Measurements from ENCODE around the gene PEX14.
A peak's percentile ranks its signal among the peaks of the same experiment; 100 is the strongest.

The PEX14 gene

GRCh38 chr1:10467078-10467477 is 7.7 kb upstream of the PEX14 start:
- H3K27ac ChIP-seq (ENCODE audit: low read length) = no peak overlapping the region
- H3K4me3 ChIP-seq (ENCODE audit: low read length) = no peak overlapping the region
- no peak overlapping the region for H3K4me2 ChIP-seq (ENCODE audit: low read length)
- peaks cover 12% of the 10 kb centered on the region for H3K79me2 ChIP-seq (ENCODE audit: low read length)
- H3K9ac ChIP-seq (ENCODE audit: low read length) = no peak overlapping the region
- H3K27me3 ChIP-seq (ENCODE audit: low read depth, low read length) = no peaks in the 10 kb centered on the region
- H3K9me3 ChIP-seq (ENCODE audit: insufficient read depth, low read length) = no peaks in the 10 kb centered on the region
- H3K4me1 ChIP-seq (ENCODE audit: low read length) = peaks cover 6% of the 10 kb centered on the region
- H4K20me1 ChIP-seq (ENCODE audit: insufficient read depth, low read length) = no peaks in the 10 kb centered on the region
- TF ChIP-seq CTCF (IDR thresholded peaks at IDR 0.05; ENCODE audit: low read depth, low read length) (no peak), EZH2phosphoT487 (IDR thresholded peaks at IDR 0.05; ENCODE audit: low read depth) (no peak)
- no peak overlapping the region for H2AFZ ChIP-seq (ENCODE audit: low read depth, low read length)
- peaks cover 4% of the 10 kb centered on the region for H3K36me3 ChIP-seq (replicated peaks; ENCODE audit: low read depth, low read length)

- no peaks in the 10 kb centered on the region for H3K36me3 ChIP-seq (replicated peaks; ENCODE audit: low read depth, low read length)
- no peaks in the 10 kb centered on the region for H3K27me3 ChIP-seq (ENCODE audit: low read depth, low read length)
- H4K20me1 ChIP-seq (ENCODE audit: insufficient read depth, low read length) = no peaks in the 10 kb centered on the region
- H3K4me3 ChIP-seq (ENCODE audit: low read length) = no peak overlapping the region
- TF ChIP-seq EZH2phosphoT487 (IDR thresholded peaks at IDR 0.05; ENCODE audit: low read depth) (no peak), CTCF (IDR thresholded peaks at IDR 0.05; ENCODE audit: low read depth, low read length) (no peak)
- H3K9ac ChIP-seq (ENCODE audit: low read length) = no peak overlapping the region
- H2AFZ ChIP-seq (ENCODE audit: low read depth, low read length) = no peak overlapping the region
- peaks cover 15% of the 10 kb centered on the region for H3K79me2 ChIP-seq (ENCODE audit: low read length)
- H3K27ac ChIP-seq (ENCODE audit: low read length) = no peak overlapping the region
- H3K4me1 ChIP-seq (ENCODE audit: low read length) = peaks cover 15% of the 10 kb centered on the region
- H3K9me3 ChIP-seq (ENCODE audit: insufficient read depth, low read length) = no peaks in the 10 kb centered on the region
- H3K4me2 ChIP-seq (ENCODE audit: low read length) = no peak overlapping the region
These were observed 4.7 kb upstream of the PEX14 start for GRCh38 chr1:10470043-10470442.

GRCh38 chr1:10471411-10472219 is 3.1 kb upstream of the PEX14 start:
- H3K27me3 ChIP-seq (ENCODE audit: low read depth, low read length) = no peaks in the 10 kb centered on the region
- H3K27ac ChIP-seq (ENCODE audit: low read length) = peak overlapping the region; percentile 46
- H3K9ac ChIP-seq (ENCODE audit: low read length) = peak overlapping the region; percentile 73
- H3K4me1 ChIP-seq (ENCODE audit: low read length) = peaks cover 24% of the 10 kb centered on the region
- H3K79me2 ChIP-seq (ENCODE audit: low read length) = peaks cover 29% of the 10 kb centered on the region
- no peaks in the 10 kb centered on the region for H3K9me3 ChIP-seq (ENCODE audit: insufficient read depth, low read length)
- H3K36me3 ChIP-seq (replicated peaks; ENCODE audit: low read depth, low read length) = no peaks in the 10 kb centered on the region
- H3K4me2 ChIP-seq (ENCODE audit: low read length) = peak overlapping the region; percentile 93
- TF ChIP-seq EZH2phosphoT487 (IDR thresholded peaks at IDR 0.05; ENCODE audit: low read depth) = no peak
- TF ChIP-seq CTCF (IDR thresholded peaks at IDR 0.05; ENCODE audit: low read depth, low read length) = no peak
- peak overlapping the region; percentile 52; the same call in 1 of the 2 replicates for H2AFZ ChIP-seq (ENCODE audit: low read depth, low read length)
- H3K4me3 ChIP-seq (ENCODE audit: low read length) = peak overlapping the region; percentile 89
- H4K20me1 ChIP-seq (ENCODE audit: insufficient read depth, low read length) = no peaks in the 10 kb centered on the region

GRCh38 chr1:10472220-10473144 is 2.3 kb upstream of the PEX14 start, which contains the start of gene DFFA:
TSS of gene DFFA (minus strand) at chr1:10472529. CDS start at chr1:10472458, 71 bp downstream.
- Histone ChIP-seq H3K27me3 (ENCODE audit: low read depth, low read length) (no peaks in the 10 kb centered on the region), H3K9me3 (ENCODE audit: insufficient read depth, low read length) (no peaks in the 10 kb centered on the region), H3K9ac (ENCODE audit: low read length) (peak within 1 kb of the TSS; percentile 73), H3K4me2 (ENCODE audit: low read length) (peak within 1 kb of the TSS; percentile 93), H3K79me2 (ENCODE audit: low read length) (peaks cover 32% of the 10 kb centered on the region), H3K4me1 (ENCODE audit: low read length) (peaks cover 24% of the 10 kb centered on the region), H3K36me3 (replicated peaks; ENCODE audit: low read depth, low read length) (no peaks in the 10 kb centered on the region), H2AFZ (ENCODE audit: low read depth, low read length) (peak within 1 kb of the TSS; percentile 75; the same call in 1 of the 2 replicates), H4K20me1 (ENCODE audit: insufficient read depth, low read length) (no peaks in the 10 kb centered on the region), H3K27ac (ENCODE audit: low read length) (peak within 1 kb of the TSS; percentile 81), H3K4me3 (ENCODE audit: low read length) (peak within 1 kb of the TSS; percentile 89)
- TF ChIP-seq EZH2phosphoT487 (IDR thresholded peaks at IDR 0.05; ENCODE audit: low read depth) (no peak), CTCF (IDR thresholded peaks at IDR 0.05; ENCODE audit: low read depth, low read length) (no peak)

All from OCI-LY3 (cell line).